ENCODE data around the gene CT55. TPM values are rescaled to one million over a fixed set of nuclear protein-coding genes. Genes with fewer than 3 reads are reported as not detected.
A peak's percentile ranks its signal among the peaks of the same experiment; 100 is the strongest.
"Not testable (repeated sequence)": the region's sequence is repeated elsewhere in the genome, so short reads cannot be mapped to it uniquely, and the experiment has no call there.

CT55 gene
- not detected for total RNA-seq
- long read RNA-seq: 0 reads

GRCh38 chrX:135170877-135171519, at the start of gene CT55:
Gene CT55, minus strand, starts transcription at chrX:135171398. Its CDS starts 227 bp downstream, at chrX:135171171.
- DNase-seq (no peak), ATAC-seq (no peak)
- intact Hi-C loops (cut with DNase I): no loop called here

DNA sequence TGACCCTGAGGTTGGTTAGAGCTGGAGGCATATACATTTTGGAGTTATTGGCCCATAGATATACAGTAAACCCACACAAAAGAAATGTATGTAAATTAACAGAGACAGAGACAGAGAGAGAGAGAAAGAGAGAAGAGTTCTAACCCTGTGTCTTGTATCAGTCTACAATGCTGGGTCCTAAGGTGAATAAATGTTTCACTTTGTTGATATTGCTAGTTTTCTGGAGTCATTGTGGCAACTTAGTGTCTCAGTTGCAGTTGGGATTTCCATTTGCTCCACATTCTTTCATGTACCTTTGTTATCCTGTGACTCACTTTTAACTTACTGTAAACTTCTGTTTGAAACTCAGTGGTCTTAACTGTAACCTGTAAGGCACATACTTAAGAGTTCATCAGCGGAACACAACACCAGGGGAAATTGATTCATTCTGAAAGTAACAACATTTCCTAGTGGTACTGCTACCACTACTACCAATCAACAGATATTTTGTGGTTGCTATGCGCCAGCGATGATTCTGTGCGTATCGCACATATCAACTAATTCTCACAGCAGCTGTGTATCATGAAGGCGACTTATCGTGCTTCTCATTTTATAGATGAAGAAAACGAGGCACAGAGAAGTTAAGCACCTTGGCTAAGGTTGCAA, 42.1 kb upstream of the CT55 start:
- DNase-seq (no peak), ATAC-seq (no peak)
- intact Hi-C loops (cut with DNase I): no loop called here

GRCh38 chrX:135206427-135206826, 35.2 kb upstream of the CT55 start:
- peak; percentile 21 for DNase-seq
- intact Hi-C loops (cut with DNase I); ATAC-seq: not testable (repeated sequence)

DNA sequence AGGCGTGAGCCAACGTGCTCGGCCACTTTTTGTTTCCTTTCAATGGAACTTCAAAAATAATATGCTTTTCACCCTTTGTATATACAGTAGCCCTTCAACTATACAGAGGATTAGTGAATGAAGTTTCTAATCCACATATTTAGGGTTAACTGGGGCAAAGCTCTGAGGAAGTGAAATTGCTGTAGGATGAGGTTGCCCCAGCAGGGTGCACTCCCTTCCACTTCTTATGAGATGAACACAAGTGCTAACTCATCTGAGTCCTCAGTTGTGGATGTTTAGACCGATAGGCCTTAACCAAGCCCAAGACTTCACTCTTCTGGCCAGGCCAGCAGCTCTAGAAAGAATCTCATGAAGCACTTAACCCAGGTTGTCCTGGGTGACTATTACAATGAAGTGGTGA, 29.1 kb upstream of the CT55 start:
- ATAC-seq (no peak), DNase-seq (no peak)
- intact Hi-C loops (cut with DNase I): no loop called here

DNA sequence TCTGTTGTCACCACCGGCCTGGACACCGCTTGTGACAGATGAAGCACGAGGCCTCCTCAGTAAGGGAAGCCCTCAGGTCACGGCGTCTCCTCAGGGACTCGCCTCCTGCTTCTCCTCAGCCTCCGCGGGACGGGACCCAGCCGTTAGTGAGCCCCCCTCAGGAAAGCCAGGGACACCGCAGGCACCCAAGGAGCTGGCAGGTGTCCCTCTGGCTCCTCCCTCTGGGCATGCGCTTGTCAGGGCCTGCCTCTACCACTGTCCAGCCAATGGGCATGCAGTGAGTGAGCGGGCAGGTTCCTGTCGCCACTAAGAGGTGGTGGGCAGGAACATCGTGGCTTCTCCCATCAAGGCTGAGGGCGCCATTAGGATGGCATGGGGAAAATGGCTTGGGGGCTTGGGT, 23.5 kb upstream of the CT55 start:
- DNase-seq (no peak), ATAC-seq (no peak)
- intact Hi-C loops (cut with DNase I): no loop called here

DNA sequence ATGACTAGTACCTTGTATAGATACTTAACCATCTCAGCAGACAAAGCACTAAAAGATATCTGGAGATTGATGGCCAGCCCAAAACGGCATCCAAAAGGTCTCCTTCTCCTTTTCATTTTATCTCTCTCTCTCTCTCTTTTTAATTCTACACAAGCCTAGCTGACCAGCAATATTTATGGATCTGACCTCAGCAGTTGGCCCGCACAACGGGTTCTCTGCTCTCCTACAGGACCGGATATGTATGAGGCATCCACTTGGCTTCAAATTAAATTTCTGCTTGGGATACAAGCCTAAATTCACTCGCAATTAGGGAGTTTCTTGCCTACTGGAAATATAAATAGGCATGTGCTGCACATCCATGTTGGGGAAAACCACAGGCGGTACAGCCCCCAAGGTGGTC, 22.5 kb upstream of the CT55 start:
- DNase-seq: no peak
- no peak for ATAC-seq
- intact Hi-C loops (cut with DNase I): no loop called here

DNA sequence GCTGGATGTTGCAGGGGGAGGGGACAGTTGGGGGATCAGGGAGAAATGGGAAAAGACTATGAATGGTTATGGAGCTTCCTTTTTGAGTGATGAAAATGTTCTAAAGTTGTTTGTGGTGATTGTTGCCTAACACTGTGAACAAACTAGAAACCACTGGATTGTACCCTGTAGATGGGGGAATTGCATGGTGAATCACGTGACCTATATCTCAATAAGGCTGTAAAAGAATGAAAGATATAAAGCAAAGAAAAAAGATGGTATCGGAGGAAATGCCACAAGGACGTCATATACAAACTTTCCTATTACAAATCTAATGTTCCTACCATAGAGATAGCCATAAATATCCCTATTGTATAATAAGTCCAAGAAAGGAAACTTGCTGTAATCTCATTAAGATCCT, 20.6 kb upstream of the CT55 start:
- no peak for ATAC-seq

GRCh38 chrX:135185795-135186443, 14.7 kb upstream of the CT55 start:
- intact Hi-C loops (cut with DNase I): loop anchor here in 1 of 2 donors (2.0 kb wide), 1 partner anchor 291 kb away; no protein-coding TSS in a partner anchor

More for the DNA sequence above, 20.6 kb upstream of the CT55 start:
- intact Hi-C loops (cut with DNase I): no loop called here
- DNase-seq: no peak

DNA sequence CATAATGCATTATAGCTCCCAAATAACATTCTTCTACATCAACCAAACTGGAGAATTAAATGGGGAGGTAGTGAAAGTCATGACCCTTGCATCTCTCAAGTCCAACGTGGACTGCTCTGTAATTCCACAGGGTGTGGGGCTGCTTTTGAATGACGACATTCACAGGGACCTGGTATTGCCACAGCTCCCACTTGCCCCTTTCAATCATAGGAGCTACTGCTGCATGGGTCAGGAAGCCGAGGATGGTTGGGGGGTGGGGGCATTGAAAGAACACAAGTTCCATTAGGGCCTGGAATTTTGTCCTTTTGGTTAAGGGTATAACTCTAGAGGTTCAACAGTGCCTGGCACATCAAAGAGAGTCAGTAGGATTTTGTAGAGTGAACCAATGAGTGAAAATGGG, 7.4 kb upstream of the CT55 start:
- intact Hi-C loops (cut with DNase I): no loop called here
- no peak for ATAC-seq
- DNase-seq: no peak

More at GRCh38 chrX:135185795-135186443, 14.7 kb upstream of the CT55 start:
- no peak for DNase-seq
- peak in 1 of 2 donors; percentile 69 for ATAC-seq

- no peak for DNase-seq
- ATAC-seq: no peak
- intact Hi-C loops (cut with DNase I): no loop called here
Observed at GRCh38 chrX:135170468-135170867, 730 bp downstream of the CT55 start.

DNA sequence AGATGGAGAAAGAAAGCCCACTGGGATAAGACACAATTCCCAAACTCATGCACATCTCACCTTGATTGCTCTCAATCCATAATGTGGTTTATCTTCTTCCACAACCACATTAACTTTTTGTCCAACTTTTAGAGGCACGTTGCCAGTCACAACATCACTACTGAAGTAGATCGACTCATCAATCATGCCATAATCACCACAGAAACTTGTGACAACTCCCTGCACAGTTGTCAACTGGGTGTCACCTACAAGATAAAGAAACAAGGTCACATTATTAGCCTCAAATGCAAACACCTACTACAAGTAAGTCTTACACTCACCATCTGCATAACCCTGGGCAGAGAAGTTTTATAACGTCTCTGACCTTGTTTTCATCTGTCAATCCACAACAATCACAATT, 1.7 kb downstream of the CT55 start:
- DNase-seq; intact Hi-C loops (cut with DNase I); ATAC-seq: not testable (repeated sequence)

DNA sequence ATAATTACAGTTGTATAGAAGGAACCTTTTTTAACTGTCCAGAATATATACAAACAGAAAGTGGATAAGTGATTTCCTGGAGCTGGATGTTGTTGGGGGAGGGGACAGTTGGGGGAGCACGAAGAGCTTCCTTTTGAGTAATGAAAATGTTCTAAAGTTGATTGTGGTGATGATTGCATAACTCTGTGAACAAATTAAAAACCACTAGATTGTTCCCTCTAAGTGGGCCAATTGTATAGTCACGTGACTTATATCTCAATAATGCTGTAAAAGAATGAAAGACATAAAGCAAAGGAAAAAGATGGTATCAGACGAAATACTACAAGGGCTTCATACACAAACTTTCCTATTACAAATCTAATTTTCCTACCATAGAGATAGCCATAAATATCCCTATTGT, 2.7 kb downstream of the CT55 start:
- DNase-seq (no peak), ATAC-seq (no peak)
- intact Hi-C loops (cut with DNase I): no loop called here

DNA sequence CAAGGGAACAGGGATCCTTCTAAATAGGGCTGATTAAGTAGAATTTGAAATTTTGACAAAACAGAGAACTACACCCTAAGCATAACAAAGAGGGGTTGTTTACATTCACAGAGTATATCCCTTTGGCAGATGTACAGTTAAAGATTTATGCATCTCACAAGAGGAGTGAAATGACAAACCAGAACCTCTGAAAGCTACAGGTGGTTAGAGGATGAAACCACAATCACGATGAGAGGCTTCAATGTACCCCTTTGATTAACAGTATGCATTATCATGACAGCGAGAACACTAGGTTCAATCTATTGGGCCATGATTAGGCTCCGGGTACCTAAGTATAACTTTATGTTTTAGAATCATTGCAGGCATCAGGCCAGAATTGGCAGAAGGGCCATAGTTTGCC, 16.5 kb downstream of the CT55 start:
- intact Hi-C loops (cut with DNase I); ATAC-seq; DNase-seq: not testable (repeated sequence)

DNA sequence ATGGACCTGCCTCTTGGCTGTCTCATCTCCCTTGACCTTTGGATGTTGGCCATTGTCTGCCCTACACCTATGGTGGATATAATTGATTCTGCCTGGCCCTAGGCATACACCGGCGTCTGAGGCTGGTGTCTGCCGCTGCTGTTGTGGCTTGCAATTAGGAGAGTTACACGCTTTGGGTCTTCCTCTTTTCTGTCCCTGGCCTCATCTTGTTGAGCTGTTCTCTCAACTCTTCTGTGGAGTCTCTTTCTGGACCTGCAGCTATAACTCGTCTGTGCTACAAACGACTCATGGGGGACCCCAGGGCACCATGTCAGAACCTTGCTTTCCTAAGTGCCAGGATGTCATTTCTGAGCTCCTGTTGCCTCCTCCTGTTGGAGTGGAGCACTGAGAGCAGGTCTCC, 45.1 kb downstream of the CT55 start:
- DNase-seq; intact Hi-C loops (cut with DNase I); ATAC-seq: not testable (repeated sequence)

DNA sequence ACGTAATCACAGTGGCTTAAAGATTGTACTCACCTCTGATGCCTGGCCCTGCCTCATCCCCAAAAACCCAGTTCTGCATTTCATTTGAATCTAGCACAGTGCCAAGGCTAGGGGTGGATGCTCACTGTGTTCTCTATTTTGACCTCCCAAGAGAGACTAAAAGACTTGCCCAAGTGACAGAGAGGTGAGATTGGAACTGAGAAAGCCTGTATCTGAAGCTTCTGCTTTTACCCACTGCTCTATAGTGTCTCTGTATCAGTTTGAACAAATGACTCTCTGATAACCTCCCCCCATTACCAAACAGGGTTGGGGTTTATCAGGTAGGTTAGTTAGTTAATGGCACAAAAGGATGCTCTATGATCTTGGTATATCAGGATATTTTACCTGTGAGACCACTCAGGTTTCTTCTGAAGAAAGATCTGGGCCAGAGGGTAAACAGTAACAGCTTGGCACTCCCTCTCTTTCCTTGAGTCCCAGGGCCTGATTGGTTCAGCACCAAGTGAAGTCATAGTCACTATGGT, 51.1 kb downstream of the CT55 start, which contains the start of gene ETDB:
TSS of gene ETDB (minus strand) at position 471 of the 521 bp plus-strand sequence. CDS start 1,265 bp downstream, outside the sequence.
- ATAC-seq; DNase-seq; intact Hi-C loops (cut with DNase I): not testable (repeated sequence)

GRCh38 chrX:135116064-135116463, 55.1 kb downstream of the CT55 start:
- intact Hi-C loops (cut with DNase I): loop anchor here in 1 of 2 donors (10.0 kb wide), 1 partner anchor 359 kb away; no protein-coding TSS in a partner anchor
- not testable (repeated sequence) for ATAC-seq, DNase-seq

DNA sequence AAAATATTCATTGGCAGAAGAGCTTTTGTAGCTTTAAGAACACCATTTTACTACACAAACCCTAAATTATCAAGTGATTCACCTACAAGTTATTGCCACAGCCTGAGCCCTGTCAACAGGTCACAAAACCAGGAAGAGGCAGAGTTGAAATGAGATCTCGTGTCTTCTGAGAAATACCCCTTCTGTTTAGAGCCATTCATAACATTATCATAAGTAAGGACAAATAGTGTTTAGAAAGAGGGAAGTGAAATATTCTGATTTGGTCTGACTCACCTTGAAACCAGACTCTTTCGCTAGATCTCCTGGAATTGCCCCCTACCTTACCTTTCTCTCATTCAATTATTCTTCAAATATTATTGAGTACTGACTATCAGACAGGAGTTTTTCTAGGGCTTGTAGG, 56.8 kb downstream of the CT55 start:
- ATAC-seq (no peak), DNase-seq (no peak)
- intact Hi-C loops (cut with DNase I): loop anchor here in 1 of 2 donors (10.0 kb wide), 1 partner anchor 360 kb away; no protein-coding TSS in a partner anchor

- DNase-seq (no peak), ATAC-seq (no peak)
- intact Hi-C loops (cut with DNase I): loop anchor here in 1 of 2 donors (10.0 kb wide), 1 partner anchor 362 kb away; no protein-coding TSS in a partner anchor
Observed at GRCh38 chrX:135112743-135113142, 58.5 kb downstream of the CT55 start.

- intact Hi-C loops (cut with DNase I): loop anchor here in 1 of 2 donors (10.0 kb wide), 1 partner anchor 363 kb away; no protein-coding TSS in a partner anchor
- ATAC-seq: no peak
Observed at GRCh38 chrX:135112096-135112729, 59.0 kb downstream of the CT55 start.

More at GRCh38 chrX:135112096-135112729, 59.0 kb downstream of the CT55 start:
- DNase-seq: no peak
